ENCODE results near the gene ANG.
A peak's percentile ranks its signal among the peaks of the same experiment; 100 is the strongest.

Gene ANG

DNA sequence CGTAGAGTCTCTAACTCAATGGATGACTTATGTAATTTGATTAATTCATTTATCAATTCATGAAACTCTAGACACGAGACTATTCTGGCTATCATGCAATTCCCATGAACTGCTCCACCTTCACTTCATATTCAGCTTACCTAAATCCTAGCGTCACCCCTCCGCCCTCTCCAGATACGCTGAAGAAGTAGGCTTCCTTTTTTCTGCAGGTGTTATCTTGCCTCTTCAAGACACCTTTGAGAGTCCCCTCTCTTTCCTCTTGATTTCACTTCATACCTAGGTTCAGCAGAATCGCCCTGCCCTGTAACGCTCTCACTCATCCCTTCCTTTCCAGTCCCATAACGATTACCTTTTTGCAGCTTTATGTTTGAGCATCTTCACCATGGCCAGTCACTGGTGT lies 8.2 kb upstream of the ANG start:
- H3K9me3 ChIP-seq (ENCODE audit: low read length): no peaks in the 10 kb centered on the region
- peak overlapping the region; percentile 70; the same call in 1 of the 2 replicates for H3K9ac ChIP-seq (ENCODE audit: low read length)
- H3K27me3 ChIP-seq (ENCODE audit: insufficient read depth, low read length): peaks cover 4% of the 10 kb centered on the region; the same call in 1 of the 2 replicates
- peak overlapping the region; percentile 80 for H3K4me3 ChIP-seq (ENCODE audit: low read depth, low read length, poor library complexity, severe bottlenecking)
- peaks cover 35% of the 10 kb centered on the region for H3K4me1 ChIP-seq (ENCODE audit: insufficient read depth, low read length, severe bottlenecking)
- H3K4me2 ChIP-seq (ENCODE audit: low read length): peak overlapping the region; percentile 87
- H3F3A ChIP-seq (ENCODE audit: insufficient read depth, low read length): no peaks in the 10 kb centered on the region
- no peaks in the 10 kb centered on the region for H4K20me1 ChIP-seq (ENCODE audit: insufficient read depth, low read length)
- no peaks in the 10 kb centered on the region for H3K79me2 ChIP-seq (ENCODE audit: insufficient read depth, low read length)
- no peaks in the 10 kb centered on the region for H3K9me2 ChIP-seq (ENCODE audit: low read depth, low read length)
- TF ChIP-seq, protein P1, sequence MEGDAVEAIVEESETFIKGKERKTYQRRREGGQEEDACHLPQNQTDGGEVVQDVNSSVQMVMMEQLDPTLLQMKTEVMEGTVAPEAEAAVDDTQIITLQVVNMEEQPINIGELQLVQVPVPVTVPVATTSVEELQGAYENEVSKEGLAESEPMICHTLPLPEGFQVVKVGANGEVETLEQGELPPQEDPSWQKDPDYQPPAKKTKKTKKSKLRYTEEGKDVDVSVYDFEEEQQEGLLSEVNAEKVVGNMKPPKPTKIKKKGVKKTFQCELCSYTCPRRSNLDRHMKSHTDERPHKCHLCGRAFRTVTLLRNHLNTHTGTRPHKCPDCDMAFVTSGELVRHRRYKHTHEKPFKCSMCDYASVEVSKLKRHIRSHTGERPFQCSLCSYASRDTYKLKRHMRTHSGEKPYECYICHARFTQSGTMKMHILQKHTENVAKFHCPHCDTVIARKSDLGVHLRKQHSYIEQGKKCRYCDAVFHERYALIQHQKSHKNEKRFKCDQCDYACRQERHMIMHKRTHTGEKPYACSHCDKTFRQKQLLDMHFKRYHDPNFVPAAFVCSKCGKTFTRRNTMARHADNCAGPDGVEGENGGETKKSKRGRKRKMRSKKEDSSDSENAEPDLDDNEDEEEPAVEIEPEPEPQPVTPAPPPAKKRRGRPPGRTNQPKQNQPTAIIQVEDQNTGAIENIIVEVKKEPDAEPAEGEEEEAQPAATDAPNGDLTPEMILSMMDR (IDR thresholded peaks at IDR 0.05; ENCODE audit: low read length): no peak
- TF ChIP-seq EZH2 (IDR thresholded peaks at IDR 0.05; ENCODE audit: borderline replicate concordance, low read length): no peak
- no peak overlapping the region for H2AFZ ChIP-seq (ENCODE audit: low read length)
- no peaks in the 10 kb centered on the region for H3K36me3 ChIP-seq (ENCODE audit: insufficient read depth, low read length)
- no peak overlapping the region for H3K27ac ChIP-seq (ENCODE audit: low read depth, low read length, poor library complexity, severe bottlenecking)

DNA sequence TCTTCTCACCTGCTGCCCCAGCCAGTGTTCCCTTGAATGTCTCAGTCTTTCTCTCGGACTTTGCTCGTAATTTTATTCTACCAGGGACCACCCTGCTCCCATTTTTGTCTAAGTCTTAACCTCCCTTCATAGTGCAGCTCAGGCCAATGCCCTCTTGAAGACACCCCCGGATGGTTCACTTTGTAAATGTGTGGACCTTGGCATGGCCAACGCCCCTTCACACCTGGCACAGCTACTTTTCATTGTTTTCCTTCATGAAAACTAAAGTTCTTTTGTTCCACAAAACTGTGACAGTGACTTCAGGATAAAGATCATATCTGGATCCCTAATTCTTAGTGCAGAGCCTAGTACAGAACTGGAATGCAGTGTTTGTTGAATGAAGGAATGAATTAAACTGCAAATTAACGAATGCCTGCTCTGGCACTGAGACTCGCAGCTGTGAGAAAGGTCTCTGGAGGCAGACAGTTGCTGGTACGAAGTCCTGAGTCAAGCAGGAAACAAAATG lies 7.7 kb upstream of the ANG start:
- peak overlapping the region; percentile 80 for H3K4me3 ChIP-seq (ENCODE audit: low read depth, low read length, poor library complexity, severe bottlenecking)
- H3K27me3 ChIP-seq (ENCODE audit: insufficient read depth, low read length): peaks cover 4% of the 10 kb centered on the region; the same call in 1 of the 2 replicates
- H3K36me3 ChIP-seq (ENCODE audit: insufficient read depth, low read length): no peaks in the 10 kb centered on the region
- peaks cover 35% of the 10 kb centered on the region for H3K4me1 ChIP-seq (ENCODE audit: insufficient read depth, low read length, severe bottlenecking)
- H3K27ac ChIP-seq (ENCODE audit: low read depth, low read length, poor library complexity, severe bottlenecking): peak overlapping the region; percentile 94
- peak overlapping the region; percentile 87 for H3K4me2 ChIP-seq (ENCODE audit: low read length)
- H3K9ac ChIP-seq (ENCODE audit: low read length): peak overlapping the region; percentile 70
- H3K9me3 ChIP-seq (ENCODE audit: low read length): no peaks in the 10 kb centered on the region
- H3K9me2 ChIP-seq (ENCODE audit: low read depth, low read length): no peaks in the 10 kb centered on the region
- no peaks in the 10 kb centered on the region for H4K20me1 ChIP-seq (ENCODE audit: insufficient read depth, low read length)
- H2AFZ ChIP-seq (ENCODE audit: low read length): no peak overlapping the region
- no peaks in the 10 kb centered on the region for H3K79me2 ChIP-seq (ENCODE audit: insufficient read depth, low read length)
- TF ChIP-seq, protein P1 (IDR thresholded peaks at IDR 0.05; ENCODE audit: low read length): no peak
- TF ChIP-seq EZH2 (IDR thresholded peaks at IDR 0.05; ENCODE audit: borderline replicate concordance, low read length): no peak
- H3F3A ChIP-seq (ENCODE audit: insufficient read depth, low read length): no peaks in the 10 kb centered on the region

GRCh38 chr14:20681348-20682126 lies 7.0 kb upstream of the ANG start:
- no peaks in the 10 kb centered on the region for H3K9me3 ChIP-seq (ENCODE audit: low read length)
- H3K79me2 ChIP-seq (ENCODE audit: insufficient read depth, low read length): no peaks in the 10 kb centered on the region
- no peaks in the 10 kb centered on the region for H4K20me1 ChIP-seq (ENCODE audit: insufficient read depth, low read length)
- H3K4me1 ChIP-seq (ENCODE audit: insufficient read depth, low read length, severe bottlenecking): peaks cover 35% of the 10 kb centered on the region
- H2AFZ ChIP-seq (ENCODE audit: low read length): 0 out of 2 replicates have a peak overlapping the region, but pooled peaks have one; percentile 10
- TF ChIP-seq, protein P1 (IDR thresholded peaks at IDR 0.05; ENCODE audit: low read length): no peak
- no peak for TF ChIP-seq EZH2 (IDR thresholded peaks at IDR 0.05; ENCODE audit: borderline replicate concordance, low read length)
- peak overlapping the region; percentile 80 for H3K4me3 ChIP-seq (ENCODE audit: low read depth, low read length, poor library complexity, severe bottlenecking)
- peak overlapping the region; percentile 87 for H3K4me2 ChIP-seq (ENCODE audit: low read length)
- no peaks in the 10 kb centered on the region for H3K36me3 ChIP-seq (ENCODE audit: insufficient read depth, low read length)
- H3K9me2 ChIP-seq (ENCODE audit: low read depth, low read length): no peaks in the 10 kb centered on the region
- H3K9ac ChIP-seq (ENCODE audit: low read length): peak overlapping the region; percentile 88
- H3K27me3 ChIP-seq (ENCODE audit: insufficient read depth, low read length): no peaks in the 10 kb centered on the region
- H3F3A ChIP-seq (ENCODE audit: insufficient read depth, low read length): no peaks in the 10 kb centered on the region
- H3K27ac ChIP-seq (ENCODE audit: low read depth, low read length, poor library complexity, severe bottlenecking): peak overlapping the region; percentile 94
